ENCODE results near the gene IMPA2. TPM values are rescaled to one million over a fixed set of nuclear protein-coding genes. Genes with fewer than 3 reads are reported as not detected.

The IMPA2 gene
- total RNA-seq, 3 donors from 2014 or later (not counting 1 experiment from before 2014, with no cell fraction given) = 2.7 to 6.6 (median 3.6) TPM

GRCh38 chr18:11995445-11996189 lies 14.3 kb downstream of the IMPA2 start:
- WGBS (ENCODE audit: insufficient coverage) = 10% methylated on average over 9 of the region's 9 CpGs
- Mint-ChIP-seq H3K4me3 (peak overlapping the region; percentile 37), H3K4me1 (peaks cover 8 to 15% of the 10 kb centered on the region in 2 donors), H3K9me3 (no peaks in the 10 kb centered on the region), H3K27me3 (ENCODE audit: low read depth in 2 of 2) (no peaks in the 10 kb centered on the region), H3K27ac (peak overlapping the region in 1 of 2 donors; percentile 39), H3K36me3 (no peaks in the 10 kb centered on the region)
- Histone ChIP-seq H3K36me3 (ENCODE audit: control insufficient read depth, insufficient read depth, low read length) (no peaks in the 10 kb centered on the region), H3K9me3 (ENCODE audit: control insufficient read depth, insufficient read depth, low read length) (no peaks in the 10 kb centered on the region), H3K4me3 (ENCODE audit: low read length) (no peak overlapping the region), H3K4me1 (ENCODE audit: control insufficient read depth, insufficient read depth, low read length) (peaks cover 11% of the 10 kb centered on the region), H3K27me3 (ENCODE audit: control insufficient read depth, insufficient read depth, low read length) (no peaks in the 10 kb centered on the region), H3K27ac (ENCODE audit: low read length) (no peak overlapping the region)
- DNase-seq (peak; percentile 37 to 79), ATAC-seq (peak; percentile 79 to 94 (median 92))
- TF ChIP-seq CTCF (IDR thresholded peaks at IDR 0.05) = peak; percentile 68
- intact Hi-C loops (cut with micrococcal nuclease) = loop anchor here (1.0 to 2.0 kb wide), 3 partner anchors 57 to 339 kb away; no protein-coding TSS in a partner anchor

- Histone ChIP-seq H3K27me3 (ENCODE audit: control insufficient read depth, insufficient read depth, low read length) (no peaks in the 10 kb centered on the region), H3K4me1 (ENCODE audit: control insufficient read depth, insufficient read depth, low read length) (peaks cover 11% of the 10 kb centered on the region), H3K4me3 (ENCODE audit: low read length) (no peak overlapping the region), H3K36me3 (ENCODE audit: control insufficient read depth, insufficient read depth, low read length) (no peaks in the 10 kb centered on the region), H3K9me3 (ENCODE audit: control insufficient read depth, insufficient read depth, low read length) (no peaks in the 10 kb centered on the region), H3K27ac (ENCODE audit: low read length) (no peak overlapping the region)
- DNase-seq = no peak
- peaks cover 8 to 11% of the 10 kb centered on the region in 2 donors for H3K4me1 Mint-ChIP-seq
- intact Hi-C loops (cut with micrococcal nuclease) = no loop called here
- H3K27me3 Mint-ChIP-seq (ENCODE audit: low read depth in 2 of 2) = no peaks in the 10 kb centered on the region
- 80% methylated on average over 9 of the region's 9 CpGs for WGBS (ENCODE audit: insufficient coverage)
- TF ChIP-seq CTCF (IDR thresholded peaks at IDR 0.05) = no peak
- no peak overlapping the region for H3K27ac Mint-ChIP-seq
- no peaks in the 10 kb centered on the region for H3K9me3 Mint-ChIP-seq
- no peak overlapping the region for H3K4me3 Mint-ChIP-seq
- no peaks in the 10 kb centered on the region for H3K36me3 Mint-ChIP-seq
- no peak for ATAC-seq
Measured at GRCh38 chr18:11996190-11996754, 15.0 kb downstream of the IMPA2 start.

- H3K9me3 Mint-ChIP-seq = no peaks in the 10 kb centered on the region
- 81% methylated on average over 4 of the region's 4 CpGs for WGBS (ENCODE audit: insufficient coverage)
- intact Hi-C loops (cut with micrococcal nuclease) = no loop called here
- H3K27me3 Mint-ChIP-seq (ENCODE audit: low read depth in 2 of 2) = no peaks in the 10 kb centered on the region
- no peak for DNase-seq
- Histone ChIP-seq H3K4me1 (ENCODE audit: control insufficient read depth, insufficient read depth, low read length) (peaks cover 11% of the 10 kb centered on the region), H3K4me3 (ENCODE audit: low read length) (no peak overlapping the region), H3K27me3 (ENCODE audit: control insufficient read depth, insufficient read depth, low read length) (no peaks in the 10 kb centered on the region), H3K36me3 (ENCODE audit: control insufficient read depth, insufficient read depth, low read length) (no peaks in the 10 kb centered on the region), H3K27ac (ENCODE audit: low read length) (no peak overlapping the region), H3K9me3 (ENCODE audit: control insufficient read depth, insufficient read depth, low read length) (no peaks in the 10 kb centered on the region)
- peaks cover 8 to 9% of the 10 kb centered on the region in 2 donors for H3K4me1 Mint-ChIP-seq
- no peaks in the 10 kb centered on the region for H3K36me3 Mint-ChIP-seq
- no peak overlapping the region for H3K4me3 Mint-ChIP-seq
- no peak for ATAC-seq
- H3K27ac Mint-ChIP-seq = no peak overlapping the region
- no peak for TF ChIP-seq CTCF (IDR thresholded peaks at IDR 0.05)
Measured at GRCh38 chr18:11996907-11997306, 15.6 kb downstream of the IMPA2 start.

All from natural killer cell (primary cell).